ENCODE measurements around the gene ITGB1.

The ITGB1 gene

GRCh38 chr10:32951111-32951510 lies 6.9 kb downstream of the ITGB1 start:
- H3K9me3 ChIP-seq (ENCODE audit: severe bottlenecking) = no peaks in the 10 kb centered on the region
- H3K4me3 ChIP-seq (ENCODE audit: low read depth, low read length) = no peak overlapping the region
- no peaks in the 10 kb centered on the region for H3K27me3 ChIP-seq (ENCODE audit: insufficient read depth, low read depth, severe bottlenecking)
- no peaks in the 10 kb centered on the region for H3K36me3 ChIP-seq
- no peak for DNase-seq
- no peak for TF ChIP-seq CTCF (IDR thresholded peaks at IDR 0.05; ENCODE audit: low read depth, low read length)
- no peak overlapping the region for H3K27ac ChIP-seq

- Histone ChIP-seq H3K36me3 (no peaks in the 10 kb centered on the region), H3K4me3 (ENCODE audit: low read depth, low read length) (no peak overlapping the region), H3K9me3 (ENCODE audit: severe bottlenecking) (no peaks in the 10 kb centered on the region), H3K27ac (no peak overlapping the region), H3K27me3 (ENCODE audit: insufficient read depth, low read depth, severe bottlenecking) (no peaks in the 10 kb centered on the region)
- TF ChIP-seq CTCF (IDR thresholded peaks at IDR 0.05; ENCODE audit: low read depth, low read length) = no peak
- DNase-seq = no peak
Observed at GRCh38 chr10:32950591-32951108, 7.4 kb downstream of the ITGB1 start.

GRCh38 chr10:32949221-32949678 lies 8.8 kb downstream of the ITGB1 start:
- no peaks in the 10 kb centered on the region for H3K9me3 ChIP-seq (ENCODE audit: severe bottlenecking)
- no peak for TF ChIP-seq CTCF (IDR thresholded peaks at IDR 0.05; ENCODE audit: low read depth, low read length)
- no peak overlapping the region for H3K27ac ChIP-seq
- no peaks in the 10 kb centered on the region for H3K36me3 ChIP-seq
- H3K27me3 ChIP-seq (ENCODE audit: insufficient read depth, low read depth, severe bottlenecking) = no peaks in the 10 kb centered on the region
- no peak for DNase-seq
- no peak overlapping the region for H3K4me3 ChIP-seq (ENCODE audit: low read depth, low read length)

- TF ChIP-seq CTCF (IDR thresholded peaks at IDR 0.05; ENCODE audit: low read depth, low read length) = no peak
- Histone ChIP-seq H3K9me3 (ENCODE audit: severe bottlenecking) (no peaks in the 10 kb centered on the region), H3K4me3 (ENCODE audit: low read depth, low read length) (no peak overlapping the region), H3K27me3 (ENCODE audit: insufficient read depth, low read depth, severe bottlenecking) (no peaks in the 10 kb centered on the region), H3K27ac (no peak overlapping the region), H3K36me3 (no peaks in the 10 kb centered on the region)
- DNase-seq = no peak
Observed at GRCh38 chr10:32948451-32948850, 9.6 kb downstream of the ITGB1 start.

- no peak for DNase-seq
- Histone ChIP-seq H3K36me3 (no peaks in the 10 kb centered on the region), H3K4me3 (ENCODE audit: low read depth, low read length) (no peak overlapping the region), H3K27ac (no peak overlapping the region), H3K27me3 (ENCODE audit: insufficient read depth, low read depth, severe bottlenecking) (no peaks in the 10 kb centered on the region), H3K9me3 (ENCODE audit: severe bottlenecking) (no peaks in the 10 kb centered on the region)
- no peak for TF ChIP-seq CTCF (IDR thresholded peaks at IDR 0.05; ENCODE audit: low read depth, low read length)
Observed at GRCh38 chr10:32947586-32947985, 10.4 kb downstream of the ITGB1 start.

- no peak for TF ChIP-seq CTCF (IDR thresholded peaks at IDR 0.05; ENCODE audit: low read depth, low read length)
- no peaks in the 10 kb centered on the region for H3K27me3 ChIP-seq (ENCODE audit: insufficient read depth, low read depth, severe bottlenecking)
- no peaks in the 10 kb centered on the region for H3K36me3 ChIP-seq
- no peak overlapping the region for H3K4me3 ChIP-seq (ENCODE audit: low read depth, low read length)
- DNase-seq = no peak
- no peak overlapping the region for H3K27ac ChIP-seq
- no peaks in the 10 kb centered on the region for H3K9me3 ChIP-seq (ENCODE audit: severe bottlenecking)
Observed at GRCh38 chr10:32946108-32946507, 11.9 kb downstream of the ITGB1 start.
